ENCODE data around the gene MPP7. TPM values are rescaled to one million over a fixed set of nuclear protein-coding genes. Genes with fewer than 3 reads are reported as not detected.

Gene MPP7
- polyA plus RNA-seq, 3 donors: 3.0 to 6.7 (median 3.4) TPM

GRCh38 chr10:28314211-28314610 lies 11.3 kb upstream of the MPP7 start:
- H3K27ac ChIP-seq (ENCODE audit: low read depth, low read length): no peak overlapping the region

DNA sequence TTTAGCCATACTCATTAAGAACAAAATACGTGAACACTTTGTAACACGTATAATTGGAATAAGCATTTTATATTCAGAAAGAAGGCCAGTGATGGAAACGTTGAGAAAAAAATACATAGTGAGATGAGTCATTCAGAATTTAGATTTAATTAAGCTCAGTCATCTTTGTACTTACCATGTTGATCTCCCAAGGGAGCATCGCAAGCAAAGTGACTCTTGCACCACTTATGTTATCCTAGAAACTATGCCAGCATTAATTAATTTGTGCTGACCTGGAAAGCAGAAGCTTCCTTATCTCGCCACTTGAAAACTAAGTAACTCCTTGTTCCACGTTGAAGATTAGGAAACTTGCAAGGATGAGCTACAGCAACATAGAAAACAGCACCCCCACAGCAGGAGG lies 9.7 kb upstream of the MPP7 start:
- no peak overlapping the region for H3K27ac ChIP-seq (ENCODE audit: low read depth, low read length)
- WGBS, 3 donors: 51 to 75% (median 58%) methylated on average over 6 of the region's 6 CpGs

More at GRCh38 chr10:28314211-28314610, 11.3 kb upstream of the MPP7 start:
- 83 to 89% (median 89%) methylated on average over 5 of the region's 5 CpGs for WGBS, 3 donors

- WGBS, 3 donors: 26 to 75% (median 66%) methylated on average over 3 of the region's 3 CpGs
- H3K27ac ChIP-seq (ENCODE audit: low read depth, low read length): no peak overlapping the region
Measured at GRCh38 chr10:28311104-28311503, 8.2 kb upstream of the MPP7 start.

DNA sequence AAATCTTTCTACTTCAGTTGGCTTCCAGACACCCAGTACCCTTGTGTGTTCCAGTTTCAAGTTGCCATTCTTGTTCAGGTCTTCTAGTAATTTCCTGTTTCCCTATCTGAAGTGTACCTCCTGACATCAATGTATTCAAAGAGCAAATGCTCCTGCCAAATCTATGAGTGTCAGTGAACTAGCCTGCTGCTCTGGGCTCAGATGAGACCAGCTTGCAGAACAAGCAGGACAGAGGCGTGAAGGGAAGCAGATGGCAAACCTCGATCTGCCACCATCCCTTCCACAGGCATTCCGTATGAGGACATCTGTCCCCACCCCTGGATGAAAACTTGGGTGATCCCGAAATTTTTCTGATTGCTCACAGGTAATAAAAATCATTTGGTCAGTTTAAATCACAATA lies 4.4 kb upstream of the MPP7 start:
- 55 to 70% (median 64%) methylated on average over 4 of the region's 4 CpGs for WGBS, 3 donors
- H3K27ac ChIP-seq (ENCODE audit: low read depth, low read length): no peak overlapping the region

DNA sequence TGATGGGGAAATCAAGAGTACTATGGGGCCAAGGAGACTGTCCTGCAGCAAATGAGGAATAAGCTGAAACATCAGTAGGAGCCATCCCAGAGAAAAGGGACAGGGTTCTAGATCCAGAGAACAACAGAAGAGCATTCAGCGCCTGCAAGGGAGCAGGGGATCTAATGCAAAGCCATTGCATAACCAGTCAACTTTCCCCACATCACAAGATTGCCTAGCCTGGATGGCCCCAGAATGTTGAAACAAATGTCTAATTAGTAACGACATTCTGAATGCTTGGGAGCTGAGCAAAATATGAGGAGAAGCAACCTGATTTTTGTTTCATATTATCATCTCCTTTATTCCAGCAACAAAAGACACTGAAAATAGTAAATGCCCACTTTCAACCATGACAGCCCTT lies 2.7 kb upstream of the MPP7 start:
- H3K27ac ChIP-seq (ENCODE audit: low read depth, low read length): no peak overlapping the region
- WGBS, 3 donors: 51 to 92% (median 61%) methylated on average over 2 of the region's 2 CpGs

DNA sequence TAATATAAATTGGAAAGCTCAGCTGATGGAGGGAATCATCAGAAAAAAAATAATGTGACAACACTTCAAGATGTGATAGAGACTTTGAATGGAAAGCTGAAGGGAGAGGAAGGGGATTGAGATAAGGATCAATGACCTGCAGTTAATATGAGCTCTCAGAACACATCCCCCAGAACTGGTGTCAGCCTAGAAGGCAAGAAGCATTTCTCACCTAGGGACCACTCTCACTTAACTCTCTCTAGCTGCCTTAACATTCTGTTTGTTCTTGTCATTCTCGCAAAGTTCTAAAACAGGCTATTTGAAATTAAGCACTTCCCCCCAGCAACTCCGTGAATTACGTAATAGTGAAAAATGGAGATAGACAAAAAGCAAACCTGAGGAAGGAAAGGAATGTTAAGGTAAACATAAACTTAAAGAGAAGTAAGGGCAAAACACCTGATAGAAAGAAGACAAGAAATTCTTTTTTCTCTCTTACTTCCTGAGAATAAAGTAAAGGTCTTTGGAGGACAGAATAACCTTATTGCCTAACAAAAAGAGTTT lies 1.2 kb upstream of the MPP7 start:
- 5 to 19% (median 12%) methylated on average over 3 of the region's 3 CpGs for WGBS, 3 donors
- H3K27ac ChIP-seq (ENCODE audit: low read depth, low read length): no peak overlapping the region

DNA sequence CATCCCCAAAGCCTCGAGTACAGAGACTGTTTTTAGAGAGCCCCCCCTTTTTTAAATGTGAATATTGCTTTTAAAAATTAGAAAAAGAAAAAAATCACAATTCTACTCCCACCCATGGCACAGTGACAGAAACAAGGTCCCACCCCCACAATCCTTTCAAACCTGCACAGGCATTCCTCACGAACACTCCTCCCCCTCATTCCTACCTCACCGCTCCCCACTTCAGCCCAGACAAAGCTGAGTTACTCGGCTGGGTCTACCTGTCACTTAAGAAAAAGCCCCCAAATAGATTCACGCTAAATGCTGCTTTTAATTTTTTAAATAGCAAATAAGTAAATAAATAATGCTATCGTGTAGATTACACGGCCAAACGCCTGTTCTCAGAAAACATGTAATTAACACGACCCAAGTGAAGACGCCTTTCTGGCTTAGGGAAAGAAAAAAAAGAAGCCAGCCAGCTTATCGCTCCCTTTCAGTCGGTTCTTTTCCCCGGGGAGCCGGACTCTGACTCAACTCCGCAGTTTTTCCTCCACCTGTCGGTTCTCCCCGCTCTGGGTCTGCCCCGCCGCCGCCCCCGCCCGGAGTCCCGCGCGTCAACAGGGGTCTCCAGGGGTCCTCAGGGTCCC lies 739 bp downstream of the MPP7 start:
- no peak overlapping the region for H3K27ac ChIP-seq (ENCODE audit: low read depth, low read length)
- WGBS, 3 donors: 3 to 5% (median 3%) methylated on average over 25 of the region's 25 CpGs

GRCh38 chr10:28300027-28300426 lies 2.8 kb downstream of the MPP7 start:
- no peak overlapping the region for H3K27ac ChIP-seq (ENCODE audit: low read depth, low read length)
- 80 to 85% (median 83%) methylated on average over 2 of the region's 2 CpGs for WGBS, 3 donors

GRCh38 chr10:28298951-28299350 lies 3.9 kb downstream of the MPP7 start:
- WGBS, 3 donors: 77 to 78% (median 77%) methylated on average over 5 of the region's 5 CpGs

GRCh38 chr10:28296023-28296422 lies 6.8 kb downstream of the MPP7 start:
- 21 to 64% (median 62%) methylated on average over 1 of the region's 1 CpG for WGBS, 3 donors
- H3K27ac ChIP-seq (ENCODE audit: low read depth, low read length): no peak overlapping the region

More at GRCh38 chr10:28298951-28299350, 3.9 kb downstream of the MPP7 start:
- no peak overlapping the region for H3K27ac ChIP-seq (ENCODE audit: low read depth, low read length)

- 18 to 56% (median 53%) methylated on average over 3 of the region's 3 CpGs for WGBS, 3 donors
- H3K27ac ChIP-seq (ENCODE audit: low read depth, low read length): no peak overlapping the region
Measured at GRCh38 chr10:28295336-28295735, 7.5 kb downstream of the MPP7 start.

GRCh38 chr10:28294809-28295208 lies 8.1 kb downstream of the MPP7 start:
- no peak overlapping the region for H3K27ac ChIP-seq (ENCODE audit: low read depth, low read length)
- WGBS, 3 donors: 64 to 80% (median 68%) methylated on average over 5 of the region's 5 CpGs

- WGBS, 3 donors: 63 to 75% (median 72%) methylated on average over 8 of the region's 8 CpGs
- no peak overlapping the region for H3K27ac ChIP-seq (ENCODE audit: low read depth, low read length)
Measured at GRCh38 chr10:28294169-28294532, 8.7 kb downstream of the MPP7 start.

GRCh38 chr10:28293236-28294168 lies 9.4 kb downstream of the MPP7 start:
- 91 to 93% (median 92%) methylated on average over 21 of the region's 21 CpGs for WGBS, 3 donors
- H3K27ac ChIP-seq (ENCODE audit: low read depth, low read length): no peak overlapping the region

DNA sequence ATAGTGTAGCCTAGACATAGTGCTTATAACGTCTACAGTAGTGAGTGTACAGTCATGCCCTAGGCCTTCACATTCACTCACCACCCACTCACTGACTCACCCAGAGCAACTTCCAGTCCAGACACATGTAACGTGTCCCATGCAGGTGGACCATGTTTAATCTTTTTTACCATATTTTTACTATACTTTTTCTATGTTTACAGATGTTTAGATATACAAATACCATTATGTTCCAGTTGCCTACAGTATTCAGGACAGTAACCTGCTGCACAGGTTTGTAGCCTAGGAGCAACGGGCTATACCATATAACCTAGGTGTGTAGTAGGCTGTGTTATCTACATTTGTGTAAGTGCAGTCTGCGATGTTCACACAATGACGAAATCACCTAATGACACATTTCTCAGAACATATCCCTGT lies 11.0 kb downstream of the MPP7 start:
- WGBS, 3 donors: 50 to 76% (median 69%) methylated on average over 5 of the region's 5 CpGs
- H3K27ac ChIP-seq (ENCODE audit: low read depth, low read length): no peak overlapping the region

GRCh38 chr10:28285816-28286215 lies 17.0 kb downstream of the MPP7 start:
- H3K27ac ChIP-seq (ENCODE audit: low read depth, low read length): no peak overlapping the region
- WGBS, 3 donors: 83 to 91% (median 90%) methylated on average over 6 of the region's 6 CpGs

DNA sequence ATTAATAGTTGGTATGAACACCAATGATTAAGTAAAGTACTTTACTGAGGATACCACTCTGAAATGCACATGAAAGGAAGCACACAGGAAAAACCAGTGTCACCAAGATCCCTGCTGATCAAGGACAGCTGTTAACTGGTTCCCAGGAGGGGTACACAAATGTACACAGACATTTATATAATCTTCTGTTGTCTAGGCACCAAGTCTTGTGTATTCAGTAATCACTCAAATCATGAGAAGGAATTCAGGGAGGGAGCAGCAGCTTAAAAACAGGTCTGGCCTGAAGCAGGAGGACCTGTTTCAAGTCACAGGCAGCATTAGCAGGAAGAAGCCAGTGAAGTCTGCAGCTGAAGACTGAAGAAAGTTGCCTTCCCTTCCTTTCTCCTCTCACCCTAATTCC lies 18.7 kb downstream of the MPP7 start:
- no peak overlapping the region for H3K27ac ChIP-seq (ENCODE audit: low read depth, low read length)

DNA sequence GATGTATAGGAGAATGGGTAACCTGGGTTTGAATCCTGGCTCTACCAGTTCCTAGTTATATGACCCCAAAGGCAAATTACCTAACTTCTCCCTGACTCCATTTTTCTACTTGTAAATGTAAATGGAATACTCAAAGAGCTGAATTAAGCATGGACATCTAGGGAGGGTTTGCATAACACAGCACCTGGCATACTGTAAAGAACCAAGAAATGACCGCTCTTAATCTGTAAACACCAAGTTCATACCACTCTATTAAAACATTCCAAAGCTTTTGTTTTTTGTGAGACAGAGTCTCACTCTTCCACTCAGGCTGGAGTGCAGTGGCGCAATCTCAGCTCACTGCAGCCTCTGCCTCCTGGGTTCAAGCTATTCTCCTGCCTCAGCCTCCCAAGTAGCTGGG lies 19.6 kb downstream of the MPP7 start:
- H3K27ac ChIP-seq (ENCODE audit: low read depth, low read length): no peak overlapping the region
- WGBS, 3 donors: 95 to 98% (median 97%) methylated on average over 2 of the region's 2 CpGs

DNA sequence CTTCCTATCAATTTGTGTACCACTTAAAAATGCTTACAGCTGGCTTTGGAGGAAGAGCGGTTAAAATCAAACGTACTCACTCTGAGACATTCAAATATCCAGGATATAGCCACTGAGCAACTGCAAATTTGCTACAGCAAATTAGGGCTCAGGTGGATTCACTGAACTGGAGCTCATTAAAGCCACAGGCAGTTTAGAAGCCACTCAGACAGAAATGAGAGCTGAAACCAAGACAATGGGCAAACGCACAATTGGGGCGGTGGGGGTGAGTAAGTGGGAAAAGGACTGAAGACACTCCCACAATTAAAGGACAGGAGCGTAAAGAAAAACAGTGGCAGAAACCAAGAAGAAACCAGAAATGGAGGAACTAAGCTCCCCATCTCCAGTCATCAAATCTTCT lies 20.5 kb downstream of the MPP7 start:
- 56 to 82% (median 76%) methylated on average over 5 of the region's 5 CpGs for WGBS, 3 donors
- H3K27ac ChIP-seq (ENCODE audit: low read depth, low read length): no peak overlapping the region

Measured in adipose tissue (tissue), 3 donors.